ENCODE measurements around the gene PPP2R2C. TPM values are rescaled to one million over a fixed set of nuclear protein-coding genes. Genes with fewer than 3 reads are reported as not detected.

PPP2R2C gene
- total and polyA plus RNA-seq, 10 of the 15 experiments (the other 5 are each of a cell fraction or from before 2014, with no cell fraction given), result 0.13 to 0.15 TPM; not detected in 8

- BruUV-seq (replicated peaks), result no TSS peak
- Histone ChIP-seq H3K27me3 (replicated peaks in 1 of 2; ENCODE audit: control insufficient read depth in 2 of 2, insufficient read depth in 2 of 2, low read length in 1 of 2) (peaks cover 0 to under 1% of the 10 kb centered on the region in 2 experiments; a peak in 3 of 4 replicates), H3K27ac (ENCODE audit: control insufficient read depth, insufficient read depth) (no peak overlapping the region), H4K20me1 (ENCODE audit: control insufficient read depth, insufficient read depth) (no peaks in the 10 kb centered on the region), H2AFZ (ENCODE audit: control insufficient read depth, low read depth, low read length) (no peak overlapping the region), H3K9ac (ENCODE audit: control insufficient read depth, insufficient read depth, low read length) (no peak overlapping the region), H3K36me3 (ENCODE audit: control insufficient read depth in 2 of 2, insufficient read depth in 2 of 2, low read length in 1 of 2) (no peaks in the 10 kb centered on the region), H3K9me3 (replicated peaks; ENCODE audit: control insufficient read depth, insufficient read depth, low read length) (no peaks in the 10 kb centered on the region; the same call in 2 of the 3 replicates), H3K4me3 (no peak overlapping the region), H3K79me2 (ENCODE audit: control insufficient read depth, insufficient read depth, low read length) (no peaks in the 10 kb centered on the region), H3K4me1 (ENCODE audit: control insufficient read depth, insufficient read depth, low read length) (no peaks in the 10 kb centered on the region), H3K4me2 (ENCODE audit: control insufficient read depth, insufficient read depth) (no peak overlapping the region)
- ATAC-seq (no peak), FAIRE-seq (no peak), DNase-seq (ENCODE audit: low read depth, low spot score) (no peak)
- intact Hi-C loops (cut with micrococcal nuclease; ENCODE audit: unreplicated experiment) (no loop called here), in situ Hi-C loops (cut with MboI) (no loop called here)
- POLR2A ChIA-PET, result no interaction called here
- RAD21 ChIA-PET (ENCODE audit: unreplicated experiment), result interaction anchor here (1.1 to 7.2 kb wide), 5 partner anchors 41 to 69 kb away, joined by 3 to 65 read pairs (median 10); partner anchors contain the start of gene WFS1
- 39% methylated on average over 12 of the region's 12 CpGs for whole genome bisulfite sequencing (ENCODE audit: insufficient coverage, insufficient replicate concordance, low lambda C conversion rate, missing lambda C conversion rate)
- SMC1A ChIA-PET (ENCODE audit: uncharacterized antibody, unreplicated experiment), result interaction anchor here (0.8 to 2.1 kb wide), 7 partner anchors 39 to 185 kb away, joined by 3 to 13 read pairs (median 4); no protein-coding TSS in a partner anchor
- CTCF ChIA-PET, result interaction anchor here (1.4 to 20.1 kb wide), 5 partner anchors 11 to 322 kb away, joined by 3 to 469 read pairs (median 26); partner anchors contain the start of gene WFS1
- TF ChIP-seq CBX5 (IDR thresholded peaks at IDR 0.05; ENCODE audit: low read depth), result no peak
- TF ChIP-seq JUND (IDR thresholded peaks at IDR 0.05; ENCODE audit: low read depth, low read length), result no peak
- TF ChIP-seq CREB1 (IDR thresholded peaks at IDR 0.05; ENCODE audit: low read depth), result no peak
- TF ChIP-seq HDGF (IDR thresholded peaks at IDR 0.05), result no peak
- TF ChIP-seq ATF2 (IDR thresholded peaks at IDR 0.05; ENCODE audit: low read length), result no peak
- TF ChIP-seq NR2F1 (conservative IDR thresholded peaks at IDR 0.05), result no peak
- no peak for TF ChIP-seq RELA (IDR thresholded peaks at IDR 0.05; ENCODE audit: borderline replicate concordance, partially characterized antibody)
- TF ChIP-seq NFYA (IDR thresholded peaks at IDR 0.05; ENCODE audit: borderline replicate concordance, low read depth, low read length), result no peak
Observed at GRCh38 chr4:6319530-6320150, 152.8 kb downstream of the PPP2R2C start.

Data from GM12878 (cell line).